CD14-positive monocyte (primary cell): Measurements from ENCODE around the gene OR9Q1. TPM values are rescaled to one million over a fixed set of nuclear protein-coding genes. Genes with fewer than 3 reads are reported as not detected.

Source experiments
- DNase-seq, 3 donors: peaks; one replicate each; pipeline ENCODE4 v3.0.0-alpha.2; 2011 to 2022
- H2AFZ ChIP-seq: 2 replicates; pipeline ENCODE4 v1.6.0; 2012; ENCODE audit warnings: mild to moderate bottlenecking, low read depth, low read length, inconsistent platforms; ENCODE audit not compliant: insufficient read depth, poor library complexity, severe bottlenecking
- H3K27ac ChIP-seq, 2 donors: 1 replicate in 1 of 2; 2 replicates in 1 of 2; pipeline ENCODE4 v1.5.1; 2012 to 2013; ENCODE audit warnings: low read length in 2 of 2, control low read depth in 1 of 2, inconsistent platforms in 1 of 2, low read depth in 1 of 2, mild to moderate bottlenecking in 1 of 2
- H3K27me3 ChIP-seq, 2 donors: one replicate each; pipeline versions ENCODE4 v1.6.0 to v1.6.1; 2011 to 2013; ENCODE audit warnings: low read length in 2 of 2; ENCODE audit not compliant: control insufficient read depth in 2 of 2, insufficient read depth in 2 of 2
- H3K36me3 ChIP-seq, 2 donors: replicated peaks in 1 of 2; 1 replicate in 1 of 2; 2 replicates in 1 of 2; pipeline versions ENCODE4 v1.5.1 to v1.6.1; 2012 to 2013; ENCODE audit warnings: low read length in 2 of 2, control low read depth in 1 of 2, inconsistent platforms in 1 of 2, mild to moderate bottlenecking in 1 of 2; ENCODE audit not compliant: insufficient read depth in 2 of 2, control insufficient read depth in 1 of 2
- H3K4me1 ChIP-seq, 2 donors: 1 replicate in 1 of 2; 2 replicates in 1 of 2; pipeline versions ENCODE4 v1.5.1 to v1.6.1; 2012 to 2013; ENCODE audit warnings: low read length in 2 of 2, control low read depth in 1 of 2, inconsistent platforms in 1 of 2, mild to moderate bottlenecking in 1 of 2, moderate library complexity in 1 of 2; ENCODE audit not compliant: insufficient read depth in 2 of 2, control insufficient read depth in 1 of 2
- H3K4me2 ChIP-seq: replicated peaks from 2 replicates; pipeline ENCODE3; 2012; ENCODE audit warnings: low read length, moderate library complexity, mild to moderate bottlenecking; ENCODE audit not compliant: poor library complexity, severe bottlenecking; ENCODE audit errors: extremely low read depth
- H3K4me3 ChIP-seq, 3 experiments: fragments of 200-600 bp in 1 of 3; sonication (generic) in 1 of 3; replicated peaks in 1 of 3; 1 replicate in 2 of 3; 2 replicates in 1 of 3; pipeline ENCODE4 v1.5.1; 2011 to 2013; ENCODE audit warnings: low read length in 3 of 3, mild to moderate bottlenecking in 3 of 3, control low read depth in 2 of 3, low read depth in 2 of 3, inconsistent platforms in 1 of 3, moderate library complexity in 1 of 3
- H3K79me2 ChIP-seq: 2 replicates; pipeline ENCODE4 v1.6.0; 2012; ENCODE audit warnings: mild to moderate bottlenecking, control low read depth, inconsistent platforms, low read length, moderate library complexity; ENCODE audit not compliant: insufficient read depth
- H3K9ac ChIP-seq: 2 replicates; pipeline ENCODE4 v1.6.0; 2017; ENCODE audit warnings: low read length, mild to moderate bottlenecking; ENCODE audit not compliant: insufficient read depth, poor library complexity, severe bottlenecking
- H3K9me3 ChIP-seq, 2 donors: replicated peaks in 1 of 2; 1 replicate in 1 of 2; 2 replicates in 1 of 2; pipeline versions ENCODE4 v1.5.1 to v1.6.1; 2012 to 2013; ENCODE audit warnings: low read length in 2 of 2, control low read depth in 1 of 2; ENCODE audit not compliant: control insufficient read depth in 1 of 2, insufficient read depth in 1 of 2
- H4K20me1 ChIP-seq: 2 replicates; pipeline ENCODE4 v1.6.0; 2012; ENCODE audit warnings: mild to moderate bottlenecking, low read length, control low read depth, moderate library complexity; ENCODE audit not compliant: insufficient read depth
- H3K27ac Mint-ChIP-seq, 7 donors: one replicate each; pipeline ENCODE4 v1.8.0; 2020; ENCODE audit warnings: mild to moderate bottlenecking in 7 of 7, mixed read lengths in 7 of 7, moderate library complexity in 6 of 7, inconsistent platforms in 2 of 7
- H3K27me3 Mint-ChIP-seq, 3 donors: one replicate each; pipeline ENCODE4 v1.8.0; 2021 to 2022; ENCODE audit warnings: low read depth in 3 of 3, mild to moderate bottlenecking in 3 of 3, mixed read lengths in 3 of 3, moderate library complexity in 3 of 3, inconsistent platforms in 1 of 3
- H3K36me3 Mint-ChIP-seq, 2 donors: one replicate each; pipeline ENCODE4 v1.8.0; 2020; ENCODE audit warnings: mixed read lengths in 2 of 2, inconsistent platforms in 1 of 2, mild to moderate bottlenecking in 1 of 2
- H3K4me1 Mint-ChIP-seq: one replicate; pipeline ENCODE4 v1.8.0; 2020; ENCODE audit warnings: mild to moderate bottlenecking, mixed read lengths
- H3K4me3 Mint-ChIP-seq, 2 donors: one replicate each; pipeline ENCODE4 v1.8.0; 2020; ENCODE audit warnings: mild to moderate bottlenecking in 2 of 2, mixed read lengths in 2 of 2, moderate library complexity in 1 of 2
- H3K9me3 Mint-ChIP-seq, 7 donors: one replicate each; pipeline ENCODE4 v1.8.0; 2020 to 2022; ENCODE audit warnings: mixed read lengths in 7 of 7, mild to moderate bottlenecking in 6 of 7, moderate library complexity in 6 of 7, inconsistent platforms in 2 of 7
- WGBS: methylation state at CpG from one replicate; pipeline ENCODE4 v1.1.5; 2013; ENCODE audit warnings: missing lambda C conversion rate; ENCODE audit not compliant: insufficient coverage; 5-methylcytosine and 5-hydroxymethylcytosine counted together
- intact Hi-C, 2 donors: fragments of 100-400 bp; cut with micrococcal nuclease; formaldehyde crosslinking; loops; one replicate each; pipeline versions ENCODE4 v1.15.0 to v1.15.1; 2023
- polyA plus RNA-seq, 3 donors: library from polyadenylated mRNA; depleted of rRNA in 1 of 3; unstranded in 2 of 3; stranded (reverse) in 1 of 3; fragments of 300-500 nt in 2 of 3; fragments of >200 nt in 1 of 3; fragmentation: Illumina TruSeq in 2 of 3; gene quantifications; 1 replicate in 2 of 3; 2 replicates in 1 of 3; pipeline ENCODE4 v1.2.3, GENCODE V29; 2012 to 2021
- TF ChIP-seq, protein P1 (sequence below): fragments of 200-600 bp; IDR thresholded peaks from one replicate; pipeline ENCODE4 v1.8.0; 2022; ENCODE audit warnings: antibody characterized with exemption, mild to moderate bottlenecking

Gene OR9Q1
- polyA plus RNA-seq, 3 donors: not detected

DNA sequence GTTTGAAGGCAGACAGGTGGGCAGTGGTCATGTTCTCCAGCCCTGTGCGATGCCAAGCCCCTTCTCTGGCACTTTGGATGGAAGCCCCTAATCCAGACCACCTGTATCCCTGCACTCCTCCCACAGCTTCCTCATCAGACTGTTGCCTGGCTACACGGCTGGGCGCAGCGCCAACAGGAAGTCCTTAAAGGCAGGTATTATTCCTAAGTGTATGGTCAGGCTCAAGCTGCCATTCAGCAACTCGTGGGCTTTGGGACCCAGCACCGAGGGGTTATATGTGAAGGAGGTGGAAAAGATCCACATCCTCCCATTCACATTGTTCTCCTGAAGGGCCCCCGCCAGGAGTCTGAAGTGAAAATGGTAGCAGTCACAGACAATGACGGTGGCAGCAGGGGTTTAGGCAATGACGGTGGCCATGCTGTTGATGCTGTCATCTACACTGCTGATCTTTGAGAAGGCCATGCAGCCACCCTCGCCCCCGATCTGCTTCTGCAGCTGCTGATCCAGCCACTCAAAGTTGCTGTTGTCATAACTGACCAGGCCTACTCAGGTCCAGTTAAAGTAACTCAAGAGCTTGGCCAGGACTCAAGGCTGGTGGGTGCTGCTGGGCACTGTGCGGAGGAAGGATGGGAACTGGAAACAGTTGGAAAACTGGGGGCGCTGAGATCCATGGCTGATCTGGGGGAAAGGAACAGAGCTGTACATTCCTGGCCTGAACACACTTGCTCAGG lies 34.8 kb downstream of the OR9Q1 start:
- no peak overlapping the region for H3K9ac ChIP-seq
- TF ChIP-seq, protein P1, sequence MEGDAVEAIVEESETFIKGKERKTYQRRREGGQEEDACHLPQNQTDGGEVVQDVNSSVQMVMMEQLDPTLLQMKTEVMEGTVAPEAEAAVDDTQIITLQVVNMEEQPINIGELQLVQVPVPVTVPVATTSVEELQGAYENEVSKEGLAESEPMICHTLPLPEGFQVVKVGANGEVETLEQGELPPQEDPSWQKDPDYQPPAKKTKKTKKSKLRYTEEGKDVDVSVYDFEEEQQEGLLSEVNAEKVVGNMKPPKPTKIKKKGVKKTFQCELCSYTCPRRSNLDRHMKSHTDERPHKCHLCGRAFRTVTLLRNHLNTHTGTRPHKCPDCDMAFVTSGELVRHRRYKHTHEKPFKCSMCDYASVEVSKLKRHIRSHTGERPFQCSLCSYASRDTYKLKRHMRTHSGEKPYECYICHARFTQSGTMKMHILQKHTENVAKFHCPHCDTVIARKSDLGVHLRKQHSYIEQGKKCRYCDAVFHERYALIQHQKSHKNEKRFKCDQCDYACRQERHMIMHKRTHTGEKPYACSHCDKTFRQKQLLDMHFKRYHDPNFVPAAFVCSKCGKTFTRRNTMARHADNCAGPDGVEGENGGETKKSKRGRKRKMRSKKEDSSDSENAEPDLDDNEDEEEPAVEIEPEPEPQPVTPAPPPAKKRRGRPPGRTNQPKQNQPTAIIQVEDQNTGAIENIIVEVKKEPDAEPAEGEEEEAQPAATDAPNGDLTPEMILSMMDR: no peak
- no peak overlapping the region for H2AFZ ChIP-seq
- Mint-ChIP-seq H3K4me1 (no peaks in the 10 kb centered on the region), H3K27ac (no peak overlapping the region), H3K9me3 (peaks cover 0 to 4% (median 0%) of the 10 kb centered on the region in 7 donors), H3K36me3 (no peaks in the 10 kb centered on the region), H3K27me3 (peaks cover 0 to 8% (median 2%) of the 10 kb centered on the region in 3 donors), H3K4me3 (no peak overlapping the region)
- no peak overlapping the region for H3K27ac ChIP-seq
- DNase-seq: no peak
- 78% methylated on average over 7 of the region's 13 CpGs for WGBS
- no peaks in the 10 kb centered on the region for H3K9me3 ChIP-seq
- no peak overlapping the region for H3K4me3 ChIP-seq
- no peaks in the 10 kb centered on the region for H3K36me3 ChIP-seq
- no peak overlapping the region for H3K4me2 ChIP-seq
- H3K4me1 ChIP-seq: no peaks in the 10 kb centered on the region
- no peaks in the 10 kb centered on the region for H4K20me1 ChIP-seq
- intact Hi-C loops: no loop called here
- no peaks in the 10 kb centered on the region for H3K79me2 ChIP-seq
- no peaks in the 10 kb centered on the region for H3K27me3 ChIP-seq

DNA sequence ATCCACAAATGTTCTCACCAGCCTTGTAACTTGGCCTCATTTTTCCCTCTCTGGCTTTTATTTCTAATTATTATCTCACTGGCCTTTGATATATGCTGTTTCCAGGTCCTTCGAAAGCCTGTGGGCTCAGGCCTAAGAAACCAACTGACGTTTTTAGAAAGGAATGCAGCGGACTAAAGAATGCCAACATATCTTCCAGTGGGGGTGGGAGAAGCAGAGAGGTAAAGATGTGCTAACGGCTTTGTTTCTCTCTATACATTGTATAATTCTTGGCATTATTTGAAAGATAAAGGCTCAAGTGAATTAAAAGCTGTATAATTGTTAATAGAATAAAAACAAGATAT lies 35.3 kb downstream of the OR9Q1 start:
- no peaks in the 10 kb centered on the region for H4K20me1 ChIP-seq
- H3K27ac ChIP-seq: no peak overlapping the region
- H2AFZ ChIP-seq: no peak overlapping the region
- intact Hi-C loops: no loop called here
- no peaks in the 10 kb centered on the region for H3K4me1 ChIP-seq
- TF ChIP-seq, protein P1: no peak
- H3K79me2 ChIP-seq: no peaks in the 10 kb centered on the region
- no peaks in the 10 kb centered on the region for H3K36me3 Mint-ChIP-seq
- H3K27ac Mint-ChIP-seq: no peak overlapping the region
- no peak overlapping the region for H3K4me2 ChIP-seq
- peaks cover 0 to 8% (median 2%) of the 10 kb centered on the region in 3 donors for H3K27me3 Mint-ChIP-seq
- H3K27me3 ChIP-seq: no peaks in the 10 kb centered on the region
- H3K4me3 ChIP-seq: no peak overlapping the region
- WGBS: no CpG with 5 or more reads among the region's 4 CpGs
- no peak for DNase-seq
- H3K9me3 ChIP-seq: no peaks in the 10 kb centered on the region
- no peak overlapping the region for H3K4me3 Mint-ChIP-seq
- H3K36me3 ChIP-seq: no peaks in the 10 kb centered on the region
- H3K4me1 Mint-ChIP-seq: no peaks in the 10 kb centered on the region
- no peak overlapping the region for H3K9ac ChIP-seq
- peaks cover 0 to 4% (median 0%) of the 10 kb centered on the region in 7 donors for H3K9me3 Mint-ChIP-seq
